B cell (primary cell): ENCODE data around the gene RHBDL1. TPM values are rescaled to one million over a fixed set of nuclear protein-coding genes. Genes with fewer than 3 reads are reported as not detected.
A peak's percentile ranks its signal among the peaks of the same experiment; 100 is the strongest.

Experiments used
- ATAC-seq: fragments of 200-7000 bp; cut with Tn5 transposase; one replicate; pipeline ENCODE4 v1.10.0; 2021; ENCODE audit warnings: low read depth, mild to moderate bottlenecking, moderate number of reproducible peaks, moderate library complexity
- CTCF ChIA-PET: fragments of 350-600 bp; sonication (Branson Sonifier 250); formaldehyde crosslinking; loops from one replicate; lab custom pipeline; 2021; ENCODE audit warnings: antibody characterized with exemption, inconsistent platforms; lab: Charles Lee
- POLR2A ChIA-PET: fragments of 350-600 bp; sonication (Branson Sonifier 250); formaldehyde crosslinking; loops from one replicate; lab custom pipeline; 2021; ENCODE audit warnings: antibody characterized with exemption; lab: Charles Lee
- DNase-seq: peaks from one replicate; pipeline ENCODE4 v3.0.0; 2013
- H2AFZ ChIP-seq: 2 replicates; pipeline ENCODE4 v1.6.1; 2012; ENCODE audit warnings: mild to moderate bottlenecking, low read depth, low read length; ENCODE audit not compliant: insufficient read depth, poor library complexity, severe bottlenecking
- H3K27ac ChIP-seq, 2 donors: 1 replicate in 1 of 2; 2 replicates in 1 of 2; pipeline ENCODE4 v1.5.1; 2012 to 2013; ENCODE audit warnings: low read length in 2 of 2, mild to moderate bottlenecking in 2 of 2, moderate library complexity in 1 of 2
- H3K27me3 ChIP-seq, 4 experiments: fragments of 200-600 bp in 1 of 4; sonication (generic) in 1 of 4; replicated peaks in 1 of 4; 1 replicate in 2 of 4; 2 replicates in 2 of 4; pipeline versions ENCODE4 v1.6.1 to v1.7.0; 2013 to 2016; ENCODE audit warnings: low read length in 3 of 4, mild to moderate bottlenecking in 2 of 4, mixed read lengths in 1 of 4, moderate library complexity in 1 of 4; ENCODE audit not compliant: insufficient read depth in 4 of 4, control insufficient read depth in 3 of 4; ENCODE audit errors: control extremely low read depth in 1 of 4
- H3K36me3 ChIP-seq, 2 experiments: replicated peaks in 1 of 2; 1 replicate in 1 of 2; 2 replicates in 1 of 2; pipeline versions ENCODE4 v1.6.1 to v1.7.1; 2013; ENCODE audit warnings: low read length in 1 of 2; ENCODE audit not compliant: insufficient read depth in 2 of 2, control insufficient read depth in 1 of 2; ENCODE audit errors: control extremely low read depth in 1 of 2, extremely low read depth in 1 of 2
- H3K4me1 ChIP-seq, 2 donors: fragments of 200-600 bp in 1 of 2; sonication (generic) in 1 of 2; 1 replicate in 1 of 2; 2 replicates in 1 of 2; pipeline versions ENCODE4 v1.5.1 to v1.6.1; 2013 to 2017; ENCODE audit warnings: low read length in 2 of 2; ENCODE audit not compliant: control insufficient read depth in 2 of 2, insufficient read depth in 2 of 2
- H3K4me2 ChIP-seq: replicated peaks from 2 replicates; pipeline ENCODE3; 2012; ENCODE audit warnings: mild to moderate bottlenecking, low read depth, low read length; ENCODE audit not compliant: poor library complexity, severe bottlenecking
- H3K4me3 ChIP-seq, 5 experiments: fragments of 200-600 bp in 1 of 5; sonication (generic) in 1 of 5; 1 replicate in 3 of 5; 2 replicates in 2 of 5; pipeline versions ENCODE4 v1.5.1 to v1.7.0; 2011 to 2016; ENCODE audit warnings: low read length in 4 of 5, mild to moderate bottlenecking in 4 of 5, low read depth in 2 of 5, control low read depth in 1 of 5, moderate library complexity in 1 of 5; ENCODE audit not compliant: insufficient read depth in 1 of 5; ENCODE audit errors: control extremely low read depth in 1 of 5, extremely low read depth in 1 of 5
- H3K79me2 ChIP-seq: fragments of 200-600 bp; sonication (generic); one replicate; pipeline ENCODE4 v1.6.0; 2016; ENCODE audit warnings: low read length; ENCODE audit not compliant: control insufficient read depth, insufficient read depth
- H3K9ac ChIP-seq: fragments of 200-600 bp; sonication (generic); 2 replicates; pipeline ENCODE4 v1.6.1; 2017; ENCODE audit warnings: mild to moderate bottlenecking, low read length, moderate library complexity
- H3K9me3 ChIP-seq, 3 donors: one replicate each; pipeline versions ENCODE4 v1.6.1 to v1.7.1; 2013; ENCODE audit warnings: low read length in 2 of 3; ENCODE audit not compliant: control insufficient read depth in 2 of 3, insufficient read depth in 1 of 3; ENCODE audit errors: control extremely low read depth in 1 of 3
- H4K20me1 ChIP-seq: 2 replicates; pipeline ENCODE4 v1.6.0; 2012; ENCODE audit warnings: mild to moderate bottlenecking, low read length; ENCODE audit not compliant: insufficient read depth, control insufficient read depth, poor library complexity, severe bottlenecking
- H3K27ac Mint-ChIP-seq: one replicate; pipeline ENCODE4 v1.8.0; 2021; ENCODE audit warnings: mixed read lengths
- H3K27me3 Mint-ChIP-seq: one replicate; pipeline ENCODE4 v1.8.0; 2021; ENCODE audit warnings: mixed read lengths
- H3K4me1 Mint-ChIP-seq: one replicate; pipeline ENCODE4 v1.8.0; 2021; ENCODE audit warnings: mixed read lengths
- H3K4me3 Mint-ChIP-seq: one replicate; pipeline ENCODE4 v1.8.0; 2021; ENCODE audit warnings: mixed read lengths
- H3K9me3 Mint-ChIP-seq: one replicate; pipeline ENCODE4 v1.8.0; 2022; ENCODE audit warnings: mixed read lengths; ENCODE audit not compliant: insufficient read depth
- EZH2 ChIP-seq: IDR thresholded peaks from 2 replicates; pipeline ENCODE4 v1.6.1; 2012; ENCODE audit warnings: borderline replicate concordance, low read depth, mild to moderate bottlenecking, moderate library complexity, low read length; ENCODE audit not compliant: insufficient read depth, poor library complexity, severe bottlenecking
- WGBS: methylation state at CpG from one replicate; pipeline ENCODE4 v1.1.5; 2013; ENCODE audit warnings: missing lambda C conversion rate; ENCODE audit not compliant: insufficient coverage; 5-methylcytosine and 5-hydroxymethylcytosine counted together
- intact Hi-C: fragments of 100-400 bp; cut with micrococcal nuclease; formaldehyde crosslinking; loops from one replicate; pipeline ENCODE4 v1.10.0; 2022
- polyA plus RNA-seq: library from polyadenylated mRNA; depleted of rRNA; stranded (reverse); fragments of >200 nt; gene quantifications from 2 replicates; pipeline ENCODE4 v1.2.3, GENCODE V29; 2012
- total RNA-seq, 2 donors: library from RNA; stranded (reverse); fragments of 120-200 nt in 1 of 2; gene quantifications; 1 replicate in 1 of 2; 2 replicates in 1 of 2; pipeline versions ENCODE4 v1.2.3 to v1.2.4, GENCODE V29; 2013 to 2022
- TF ChIP-seq, protein P1 (sequence below): fragments of 200-600 bp; IDR thresholded peaks from one replicate; pipeline ENCODE4 v1.8.0; 2022; ENCODE audit warnings: antibody characterized with exemption, mild to moderate bottlenecking

Gene RHBDL1
- total and polyA plus RNA-seq, 2 donors (not counting 1 experiment from before 2014, with no cell fraction given): 0.76 to 1.6 TPM

DNA sequence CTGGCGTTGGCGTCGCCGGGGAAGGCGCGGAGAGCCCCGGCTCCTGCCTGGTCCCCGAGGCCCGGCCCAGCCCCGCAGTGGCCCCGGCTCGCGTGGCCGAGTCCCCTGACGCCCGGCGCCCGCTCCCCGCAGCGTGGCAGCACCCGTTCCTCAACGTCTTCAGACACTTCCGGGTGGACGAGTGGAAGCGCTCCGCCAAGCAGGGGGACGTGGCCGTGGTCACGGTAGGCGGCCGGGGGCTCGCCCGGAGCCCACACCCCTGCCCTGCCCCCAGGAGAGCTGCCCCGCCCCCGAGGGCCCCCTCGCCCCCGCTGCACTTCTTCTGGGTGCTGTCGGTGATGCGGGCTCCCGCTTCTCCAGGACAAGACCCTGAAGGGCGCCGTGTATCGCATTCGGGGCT lies 25.8 kb upstream of the RHBDL1 start:
- Histone ChIP-seq H4K20me1 (peaks cover 8% of the 10 kb centered on the region), H3K27me3 (no peaks in the 10 kb centered on the region), H3K4me3 (peak overlapping the region in 4 of 5 experiments; percentile 65 to 76 (median 70)), H3K36me3 (no peaks in the 10 kb centered on the region), H3K4me1 (peaks cover 15 to 20% of the 10 kb centered on the region in 2 donors), H3K4me2 (peak overlapping the region; percentile 92), H3K9ac (peak overlapping the region; percentile 71), H3K79me2 (peaks cover 8% of the 10 kb centered on the region), H3K9me3 (peaks cover 0 to 2% (median 0%) of the 10 kb centered on the region in 3 donors), H2AFZ (peak overlapping the region; percentile 92), H3K27ac (peak overlapping the region in 1 of 2 donors; percentile 90)
- POLR2A ChIA-PET: interaction anchor here (0.6 to 1.0 kb wide), 3 partner anchors 11 to 1057 kb away, joined by 4 to 6 read pairs (median 5); no protein-coding TSS in a partner anchor
- CTCF ChIA-PET: interaction anchor here (0.6 to 1.3 kb wide), 2 partner anchors 13 to 443 kb away, joined by 4 to 6 read pairs; partner anchors contain the start of gene METTL26
- Mint-ChIP-seq H3K27me3 (no peaks in the 10 kb centered on the region), H3K9me3 (no peaks in the 10 kb centered on the region), H3K4me3 (peak overlapping the region; percentile 75), H3K4me1 (peaks cover 16% of the 10 kb centered on the region), H3K27ac (no peak overlapping the region)
- WGBS: 4% methylated on average over 44 of the region's 44 CpGs
- ATAC-seq (no peak), DNase-seq (no peak)
- intact Hi-C loops: loop anchor here (1.0 to 2.0 kb wide), 6 partner anchors 8 to 61 kb away; partner anchors contain the start of genes JMJD8, MCRIP2 and METTL26
- TF ChIP-seq, protein P1, sequence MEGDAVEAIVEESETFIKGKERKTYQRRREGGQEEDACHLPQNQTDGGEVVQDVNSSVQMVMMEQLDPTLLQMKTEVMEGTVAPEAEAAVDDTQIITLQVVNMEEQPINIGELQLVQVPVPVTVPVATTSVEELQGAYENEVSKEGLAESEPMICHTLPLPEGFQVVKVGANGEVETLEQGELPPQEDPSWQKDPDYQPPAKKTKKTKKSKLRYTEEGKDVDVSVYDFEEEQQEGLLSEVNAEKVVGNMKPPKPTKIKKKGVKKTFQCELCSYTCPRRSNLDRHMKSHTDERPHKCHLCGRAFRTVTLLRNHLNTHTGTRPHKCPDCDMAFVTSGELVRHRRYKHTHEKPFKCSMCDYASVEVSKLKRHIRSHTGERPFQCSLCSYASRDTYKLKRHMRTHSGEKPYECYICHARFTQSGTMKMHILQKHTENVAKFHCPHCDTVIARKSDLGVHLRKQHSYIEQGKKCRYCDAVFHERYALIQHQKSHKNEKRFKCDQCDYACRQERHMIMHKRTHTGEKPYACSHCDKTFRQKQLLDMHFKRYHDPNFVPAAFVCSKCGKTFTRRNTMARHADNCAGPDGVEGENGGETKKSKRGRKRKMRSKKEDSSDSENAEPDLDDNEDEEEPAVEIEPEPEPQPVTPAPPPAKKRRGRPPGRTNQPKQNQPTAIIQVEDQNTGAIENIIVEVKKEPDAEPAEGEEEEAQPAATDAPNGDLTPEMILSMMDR: no peak
- no peak for TF ChIP-seq EZH2

DNA sequence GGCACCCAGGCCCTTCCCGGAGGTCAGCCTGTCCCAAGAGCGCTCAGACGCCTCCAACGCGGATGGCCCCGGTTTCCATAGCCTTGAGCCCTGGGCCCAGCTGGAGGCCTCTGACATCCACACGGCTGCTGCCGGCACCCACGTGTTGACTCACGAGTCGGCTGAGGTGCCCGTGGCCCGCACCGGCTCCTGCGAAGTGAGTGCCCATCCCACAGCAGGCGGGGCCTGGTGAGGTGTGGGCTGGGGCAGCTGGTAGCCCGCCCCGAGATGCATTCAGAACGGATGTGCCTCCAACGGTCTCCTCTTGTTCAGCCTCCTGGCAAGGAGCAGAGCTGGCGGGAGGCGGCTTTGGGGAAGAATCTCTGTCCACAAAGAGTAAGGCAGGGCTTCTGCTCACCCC lies 23.6 kb upstream of the RHBDL1 start:
- ATAC-seq: no peak
- 98% methylated on average over 22 of the region's 22 CpGs for WGBS
- no peak overlapping the region for H3K27ac Mint-ChIP-seq
- H3K27me3 Mint-ChIP-seq: no peaks in the 10 kb centered on the region
- intact Hi-C loops: no loop called here
- Histone ChIP-seq H3K79me2 (peaks cover 8% of the 10 kb centered on the region), H3K27ac (no peak overlapping the region), H3K9me3 (peaks cover 0 to 2% (median 0%) of the 10 kb centered on the region in 3 donors), H4K20me1 (peaks cover 8% of the 10 kb centered on the region), H2AFZ (no peak overlapping the region), H3K36me3 (no peaks in the 10 kb centered on the region), H3K4me1 (peaks cover 15 to 20% of the 10 kb centered on the region in 2 donors), H3K4me2 (no peak overlapping the region), H3K27me3 (no peaks in the 10 kb centered on the region), H3K9ac (no peak overlapping the region), H3K4me3 (no peak overlapping the region)
- POLR2A ChIA-PET: no interaction called here
- peaks cover 12% of the 10 kb centered on the region for H3K4me1 Mint-ChIP-seq
- CTCF ChIA-PET: no interaction called here
- H3K4me3 Mint-ChIP-seq: no peak overlapping the region
- TF ChIP-seq, protein P1: no peak
- no peak for TF ChIP-seq EZH2
- H3K9me3 Mint-ChIP-seq: no peaks in the 10 kb centered on the region
- DNase-seq: no peak
